ENCODE measurements around the gene TNPO3.
"Not testable (repeated sequence)": the region's sequence is repeated elsewhere in the genome, so short reads cannot be mapped to it uniquely, and the experiment has no call there.

The TNPO3 gene

DNA sequence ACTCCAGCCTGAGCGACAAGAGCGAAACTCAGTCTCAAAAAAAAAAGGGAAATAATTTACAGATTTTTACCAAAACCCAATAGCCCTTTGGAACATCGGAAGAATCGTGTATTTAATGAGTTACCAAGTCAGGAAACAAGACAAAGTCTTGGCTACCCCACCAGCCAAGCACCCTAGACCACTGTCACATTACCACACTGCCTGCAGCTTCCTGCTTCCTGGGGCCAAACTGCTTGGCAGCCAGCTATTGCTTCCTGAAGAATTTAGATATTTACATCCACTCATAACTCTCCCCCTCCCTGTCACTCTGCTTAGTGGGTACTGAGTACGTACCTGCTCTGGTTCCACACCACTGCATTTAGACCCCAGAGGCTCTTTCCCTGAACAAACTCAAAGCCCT lies 14.1 kb upstream of the TNPO3 start:
- no peak for DNase-seq (ENCODE audit: low read depth)

DNA sequence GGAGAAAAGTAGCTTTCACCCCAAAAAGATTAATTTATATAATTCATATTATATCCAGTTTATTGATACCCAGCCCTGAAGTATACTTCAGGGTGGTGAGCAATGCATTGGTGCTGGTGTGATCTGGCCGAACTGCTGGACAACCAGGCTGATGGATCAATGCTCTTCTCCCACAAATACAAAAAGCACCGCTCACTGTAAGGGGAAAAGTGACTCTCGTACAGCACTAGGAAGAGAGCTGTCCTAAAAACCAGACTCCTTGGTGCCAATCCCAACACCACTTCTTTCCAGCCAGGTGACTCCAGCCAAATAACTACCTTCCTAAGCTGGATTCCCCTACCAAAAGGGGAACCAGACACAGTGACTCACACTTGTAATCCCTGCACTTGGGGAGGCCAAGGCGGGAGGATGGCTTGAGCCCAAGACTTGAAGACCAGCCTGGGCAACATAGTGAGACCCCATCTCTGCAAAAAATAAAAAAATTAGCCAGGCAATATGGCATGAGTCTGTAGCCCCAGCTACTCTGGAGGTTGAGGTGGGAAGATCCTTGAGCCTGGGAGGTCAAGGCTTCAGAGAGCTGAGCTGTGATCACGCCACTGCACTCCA lies 13.1 kb upstream of the TNPO3 start:
- DNase-seq (ENCODE audit: low read depth), result no peak

DNA sequence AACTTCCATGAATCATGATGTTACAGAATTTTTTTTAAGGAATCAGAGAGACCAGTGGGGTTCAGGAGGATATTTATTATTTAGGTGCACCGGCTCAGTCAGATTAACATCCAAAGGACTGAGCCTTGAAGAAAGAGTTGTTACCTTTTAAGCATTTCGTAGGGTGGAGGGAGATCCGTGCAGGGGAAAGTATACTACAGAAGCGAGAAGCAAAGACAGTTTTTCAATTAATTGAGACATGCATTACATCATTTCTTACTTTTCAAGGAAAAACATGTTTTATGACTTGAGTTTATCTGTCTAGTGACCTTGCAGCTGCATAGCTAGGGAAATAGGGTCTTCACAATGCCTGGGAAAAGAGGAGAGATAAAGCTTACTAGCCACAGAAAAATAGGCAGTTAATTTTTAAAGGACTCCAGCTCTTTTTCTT lies 12.2 kb upstream of the TNPO3 start:
- not testable (repeated sequence) for DNase-seq (ENCODE audit: low read depth)

DNA sequence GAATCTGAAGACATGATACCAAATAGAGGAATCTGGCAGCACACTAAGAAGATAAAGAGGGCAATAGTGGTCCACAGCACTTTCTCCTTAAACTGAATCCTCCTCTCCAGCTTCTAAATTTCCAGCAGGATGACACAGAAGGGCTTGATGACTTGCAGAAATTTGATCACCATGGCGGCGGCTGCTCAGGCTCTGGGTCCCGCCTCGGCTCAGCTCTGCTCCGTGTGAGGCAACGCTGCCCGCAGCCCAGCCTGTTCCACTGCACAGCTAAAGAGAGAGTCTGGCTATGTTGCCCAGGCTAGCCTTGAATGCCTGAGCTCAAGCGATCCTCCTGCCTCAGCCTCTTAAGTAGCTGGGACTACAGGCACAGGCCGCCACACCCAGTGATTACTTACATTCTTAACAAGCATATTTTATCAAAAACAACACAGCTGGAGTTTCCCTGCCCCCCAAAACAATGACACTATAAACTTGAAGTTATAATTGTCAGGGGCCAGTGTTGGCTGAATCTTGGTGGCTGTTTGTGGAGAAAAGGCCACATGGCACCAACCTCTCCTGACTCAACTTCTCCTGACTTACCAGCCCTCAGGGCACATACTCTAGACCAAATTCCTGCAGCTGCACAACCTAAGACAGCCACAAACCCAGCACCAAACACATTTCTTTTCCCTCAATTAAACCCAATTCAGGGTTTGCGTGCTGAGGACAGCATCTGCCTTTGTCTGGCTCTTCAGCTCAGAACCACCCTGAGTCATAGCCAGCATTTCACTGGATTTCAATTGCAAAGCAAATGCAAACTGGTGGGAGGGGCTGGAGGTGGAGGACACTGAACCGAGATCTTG lies 11.6 kb upstream of the TNPO3 start:
- DNase-seq (ENCODE audit: low read depth), result peak; percentile 51

DNA sequence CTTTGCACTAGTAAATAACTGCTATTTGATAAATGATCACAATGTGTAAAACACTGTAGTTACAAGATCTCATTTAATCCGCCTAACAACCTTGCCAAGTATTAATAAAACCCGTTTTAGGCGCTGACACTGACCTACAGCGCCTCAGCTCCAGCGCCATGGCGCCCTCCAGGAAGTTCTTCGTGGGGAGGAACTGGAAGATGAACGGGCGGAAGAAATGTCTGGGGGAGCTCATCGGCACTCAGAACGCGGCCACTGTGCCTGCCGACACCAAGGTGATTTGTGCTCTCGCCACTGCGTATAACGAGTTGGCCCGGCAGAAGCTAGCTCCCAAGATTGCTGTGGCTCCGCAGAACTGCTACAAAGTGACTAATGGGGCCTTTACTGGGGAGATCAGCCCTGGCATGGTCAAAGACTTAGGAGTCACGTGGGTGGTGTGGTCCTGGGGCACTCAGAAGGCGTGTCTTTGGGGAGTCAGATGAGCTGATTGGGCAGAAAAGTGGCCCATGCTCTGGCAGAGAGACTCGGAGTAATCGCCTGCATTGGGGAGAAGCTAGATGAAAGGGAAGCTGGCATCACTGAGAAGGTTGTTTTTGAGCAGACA lies 1.1 kb upstream of the TNPO3 start:
- DNase-seq (ENCODE audit: low read depth), result no peak

DNA sequence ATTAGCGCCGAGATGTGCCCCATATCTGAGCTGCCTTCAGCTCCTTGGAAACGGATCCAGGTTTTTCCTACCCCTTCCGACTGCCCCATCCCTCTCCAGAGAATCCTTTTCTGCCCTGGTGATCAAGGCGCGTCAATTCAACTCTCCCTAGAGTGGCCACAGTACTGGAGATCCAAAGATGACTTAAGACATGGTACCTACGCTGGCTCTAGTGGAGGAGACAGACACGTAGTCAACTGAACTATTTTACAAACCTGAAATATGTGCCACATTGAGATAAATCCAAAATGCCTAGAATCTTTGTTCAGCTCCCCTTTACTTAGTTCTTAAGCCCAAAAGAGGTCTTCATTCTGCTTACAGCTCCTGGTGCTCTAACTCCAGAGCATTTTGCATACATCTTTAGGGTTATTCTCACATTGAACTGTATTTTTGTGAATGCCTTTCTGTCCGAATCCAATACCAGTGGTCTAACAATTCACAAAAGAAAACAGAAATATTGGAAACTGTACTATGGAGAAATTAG lies 444 bp upstream of the TNPO3 start:
- no peak for DNase-seq (ENCODE audit: low read depth)

DNA sequence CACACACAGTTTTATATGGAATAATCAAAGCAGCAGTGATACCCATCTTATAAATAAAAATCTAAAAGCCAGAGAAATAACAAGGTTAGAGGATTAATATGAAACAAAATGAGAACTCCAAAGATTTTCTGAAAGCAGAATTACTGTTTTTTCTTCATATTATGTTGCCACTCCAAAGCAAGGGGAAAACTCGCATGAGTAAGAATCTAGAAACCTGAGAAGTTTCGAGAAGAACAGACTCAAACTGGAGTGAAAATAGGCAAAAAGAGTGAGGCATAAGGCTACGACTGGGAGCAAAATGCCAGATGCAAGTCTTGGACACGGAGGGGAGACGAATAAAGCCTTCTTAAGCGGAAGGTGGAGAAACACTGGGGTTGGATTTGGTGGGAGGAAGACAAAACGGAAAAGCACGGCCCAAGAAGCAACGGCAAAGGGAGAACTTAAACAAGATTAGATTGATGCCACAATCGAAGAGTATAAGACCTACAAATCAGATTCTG lies 923 bp downstream of the TNPO3 start:
- DNase-seq (ENCODE audit: low read depth), result no peak

DNA sequence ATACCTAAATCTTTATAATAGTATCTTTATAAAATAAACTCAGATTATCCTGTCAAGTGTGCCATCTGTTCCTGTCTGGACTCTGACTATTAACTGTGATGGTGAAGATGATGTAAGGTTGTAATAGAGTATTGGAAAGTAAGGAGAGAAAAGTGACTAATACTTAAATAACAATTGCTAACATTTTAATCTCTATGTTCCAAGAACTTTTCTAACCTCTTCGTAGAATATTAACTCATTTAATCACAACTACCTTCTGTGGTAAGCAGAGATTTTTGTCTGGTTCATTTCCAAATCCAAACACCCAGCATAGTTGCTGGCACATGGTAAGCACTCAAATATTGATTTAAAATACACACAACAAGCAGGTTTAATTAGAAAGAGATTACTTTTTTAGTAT lies 2.5 kb downstream of the TNPO3 start:
- DNase-seq (ENCODE audit: low read depth), result no peak

DNA sequence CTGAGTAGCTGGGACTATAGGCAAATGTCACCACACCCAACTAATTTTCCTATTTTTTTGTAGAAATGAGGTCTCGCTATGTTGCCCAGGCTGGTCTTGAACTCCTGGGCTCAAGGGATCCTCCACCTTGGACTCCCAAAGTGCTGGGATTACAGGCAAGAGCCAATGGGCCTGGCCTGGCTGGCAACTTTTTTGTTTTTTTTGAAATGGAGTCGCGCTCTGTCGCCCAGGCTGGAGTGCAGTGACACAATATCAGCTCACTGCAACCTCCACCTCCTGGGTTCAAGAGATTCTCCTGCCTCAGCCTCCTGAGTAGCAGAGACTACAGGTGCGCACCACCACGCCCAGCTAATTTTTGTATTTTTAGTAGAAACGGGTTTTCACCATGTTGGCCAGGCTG lies 3.5 kb downstream of the TNPO3 start:
- not testable (repeated sequence) for DNase-seq (ENCODE audit: low read depth)

DNA sequence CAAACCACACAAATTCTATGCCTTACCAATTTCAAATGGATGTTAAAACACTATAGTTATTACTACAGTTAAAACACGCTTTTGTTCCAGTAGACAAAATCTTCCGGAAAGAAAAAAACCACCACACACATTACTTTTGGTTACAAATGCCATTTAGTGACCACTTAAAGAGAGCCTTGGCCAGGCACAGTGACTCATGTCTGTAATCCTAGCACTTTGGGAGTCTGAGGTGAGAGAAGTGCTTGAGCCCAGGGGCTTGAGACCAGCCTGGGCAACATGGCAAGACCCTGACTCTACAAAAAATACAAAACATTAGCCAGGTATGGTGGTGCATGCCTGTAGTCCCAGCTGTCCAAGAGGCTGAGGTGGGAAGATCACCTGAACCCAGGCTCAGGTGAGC lies 7.2 kb downstream of the TNPO3 start:
- DNase-seq (ENCODE audit: low read depth), result no peak

DNA sequence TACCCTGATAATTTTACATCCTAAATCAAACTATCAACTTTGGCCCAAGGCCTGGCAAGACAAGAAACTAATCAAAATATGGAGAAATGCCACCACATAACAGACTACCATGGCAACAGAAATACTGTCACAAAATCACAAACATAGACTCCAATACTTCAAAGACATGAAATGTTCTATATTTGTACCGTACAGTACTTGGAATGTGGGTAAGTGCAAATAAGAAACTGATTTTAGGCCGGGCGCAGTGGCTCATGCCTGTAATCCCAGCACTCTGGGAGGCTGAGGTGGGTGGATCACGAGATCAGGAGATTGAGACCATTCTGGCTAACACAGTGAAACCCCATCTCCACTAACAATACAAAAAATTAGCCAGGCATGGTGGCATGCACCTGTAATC lies 9.2 kb downstream of the TNPO3 start:
- DNase-seq (ENCODE audit: low read depth), result no peak

DNA sequence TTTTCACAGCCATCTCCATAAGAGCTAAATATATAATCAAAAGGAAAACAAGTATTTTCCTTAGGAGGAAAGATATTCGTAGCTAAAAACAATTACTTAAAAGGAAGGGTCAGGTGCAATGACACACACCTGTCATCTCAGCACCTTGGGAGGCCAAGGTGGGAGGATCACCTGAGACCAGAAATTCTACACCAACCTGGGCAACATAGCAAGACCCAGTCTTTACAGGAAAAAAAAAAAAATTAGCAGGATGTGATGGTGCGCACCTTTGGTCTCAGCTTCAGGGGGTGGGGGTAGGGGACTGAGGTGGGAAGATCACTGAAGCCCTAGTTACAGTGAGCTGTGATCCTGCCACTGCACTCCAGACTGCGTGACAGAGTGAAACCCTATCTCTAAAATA lies 11.9 kb downstream of the TNPO3 start:
- DNase-seq (ENCODE audit: low read depth), result no peak

DNA sequence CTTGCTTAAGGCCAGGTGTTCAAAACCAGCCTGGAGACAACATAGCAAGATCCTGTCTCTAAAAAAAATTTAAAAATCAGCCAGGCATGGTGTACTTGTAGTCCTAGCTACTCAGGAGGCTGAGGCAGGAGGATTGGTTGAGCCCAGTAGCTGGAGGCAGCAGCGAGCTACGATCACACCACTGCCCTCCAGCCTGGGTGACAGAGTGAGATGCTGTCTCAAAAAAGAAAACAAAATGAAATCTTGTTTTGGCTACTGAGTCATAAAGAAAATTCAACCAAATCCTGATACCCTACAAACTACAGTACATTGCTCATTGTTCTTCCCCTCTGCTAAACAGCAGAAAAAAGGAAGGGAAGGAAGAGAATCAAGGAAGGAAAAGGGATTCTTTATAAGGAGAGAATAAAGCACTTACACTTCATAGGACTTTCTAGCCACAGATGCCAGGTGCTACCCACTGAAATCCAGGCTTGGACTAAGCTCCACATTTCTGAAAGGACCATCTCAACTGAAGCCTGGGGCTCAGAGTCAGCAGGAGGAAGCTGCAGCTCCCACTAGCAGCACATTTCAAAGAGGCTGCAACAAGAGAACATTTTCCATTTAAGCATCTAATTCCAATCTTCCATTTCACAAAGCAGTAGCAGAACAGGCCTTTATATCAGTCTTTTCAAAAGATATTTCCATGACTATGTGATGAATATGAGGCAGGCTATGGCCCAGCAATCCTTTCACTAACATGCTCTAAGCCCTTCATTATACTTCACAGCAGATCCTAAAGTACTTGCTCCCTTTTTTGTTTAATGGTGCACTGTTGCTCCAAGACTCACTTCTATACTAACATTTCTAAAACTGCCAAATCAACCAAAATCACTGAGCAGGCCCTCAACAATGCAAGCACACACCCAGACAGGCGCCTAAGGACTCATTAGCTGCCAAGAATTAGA lies 13.5 kb downstream of the TNPO3 start:
- no peak for DNase-seq (ENCODE audit: low read depth)

DNA sequence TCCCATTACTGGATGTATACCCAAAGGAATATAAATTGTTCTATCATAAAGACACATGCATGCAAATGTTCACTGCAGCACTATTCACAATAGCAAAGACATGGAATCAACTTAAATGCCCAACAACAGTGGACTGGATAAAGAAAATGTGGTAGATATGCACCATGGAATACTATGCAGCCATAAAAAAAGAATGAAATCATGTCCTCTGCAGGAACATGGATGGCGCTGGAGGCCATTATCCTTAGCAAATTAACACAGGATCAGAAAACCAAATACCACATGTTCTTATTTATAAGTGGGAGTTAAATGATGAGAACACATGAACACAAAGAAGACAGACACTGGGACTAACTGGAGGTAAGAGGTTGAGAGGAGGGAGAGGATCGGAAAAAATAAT lies 16.4 kb downstream of the TNPO3 start:
- not testable (repeated sequence) for DNase-seq (ENCODE audit: low read depth)

DNA sequence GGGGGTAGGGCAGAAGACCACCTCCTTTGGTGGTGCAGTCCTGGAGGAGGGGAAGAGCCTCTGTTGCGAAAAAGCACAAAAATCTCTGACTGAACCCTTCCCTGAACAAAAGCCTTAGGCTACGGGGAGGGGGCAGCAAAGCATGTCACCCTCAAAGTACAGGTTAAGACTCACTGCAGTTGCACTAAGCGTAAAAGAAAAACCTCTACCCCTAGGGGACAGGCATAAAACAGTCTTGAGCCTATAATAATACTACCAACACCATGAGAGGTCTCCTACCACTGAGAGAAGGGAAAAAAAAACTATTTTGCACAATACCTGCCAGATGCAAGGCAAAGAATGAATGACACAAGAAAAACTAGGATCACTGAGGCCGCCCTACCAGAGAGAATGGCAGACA lies 17.3 kb downstream of the TNPO3 start:
- no peak for DNase-seq (ENCODE audit: low read depth)

DNA sequence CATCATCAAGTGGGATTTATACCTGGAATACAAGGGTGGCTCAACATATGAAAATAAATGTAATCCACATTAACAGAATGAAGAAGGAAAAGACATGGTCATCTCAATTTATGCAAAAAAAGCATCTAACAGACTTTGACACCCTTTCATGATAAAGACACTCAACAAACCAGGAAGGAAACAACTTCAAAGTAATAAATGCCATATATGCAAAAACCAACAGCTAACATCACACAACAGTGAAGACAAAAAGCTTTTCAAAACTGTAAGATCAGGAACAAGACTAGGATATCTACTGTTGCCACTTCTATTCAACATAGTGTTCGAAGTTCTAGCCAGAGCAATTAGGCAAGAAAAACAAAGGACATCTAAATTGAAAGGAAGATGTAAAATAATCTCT lies 22.9 kb downstream of the TNPO3 start:
- DNase-seq (ENCODE audit: low read depth), result no peak

DNA sequence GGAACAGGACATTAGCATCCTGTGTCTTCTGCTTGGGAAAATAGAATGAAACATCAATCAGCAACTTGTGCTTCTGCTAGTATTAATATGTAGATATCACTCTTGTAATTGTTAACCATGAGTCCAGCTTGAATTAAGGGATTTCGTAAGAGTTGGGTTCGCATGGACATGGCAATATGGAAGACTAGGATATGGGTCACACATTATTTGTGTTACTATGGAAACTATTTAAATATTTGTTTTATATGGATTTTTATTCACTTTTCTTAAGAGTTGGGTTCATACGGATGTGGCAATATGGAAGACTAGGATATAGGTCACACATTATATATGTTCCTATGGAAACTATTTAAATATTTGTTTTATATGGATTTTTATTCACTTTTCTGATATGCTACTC lies 24.5 kb downstream of the TNPO3 start:
- no peak for DNase-seq (ENCODE audit: low read depth)

DNA sequence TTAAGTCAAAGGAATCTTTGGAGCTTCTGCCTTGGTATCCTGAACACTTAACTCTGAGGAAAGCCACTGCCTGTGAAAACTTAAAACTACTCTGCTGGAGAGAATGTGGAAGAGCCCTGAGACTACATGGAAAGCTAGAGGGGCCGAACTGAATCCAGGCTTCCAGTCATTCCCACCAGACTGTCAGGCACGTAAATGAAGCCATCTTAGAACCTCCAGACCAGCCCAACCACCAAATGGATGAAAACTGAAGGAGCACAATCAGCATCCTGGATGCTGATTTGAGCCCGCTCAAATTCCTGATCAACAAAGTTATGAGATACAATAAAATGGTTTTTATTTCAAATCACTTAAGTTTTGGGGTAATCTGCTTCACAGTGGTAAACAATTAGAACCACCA lies 30.8 kb downstream of the TNPO3 start:
- DNase-seq (ENCODE audit: low read depth), result no peak

DNA sequence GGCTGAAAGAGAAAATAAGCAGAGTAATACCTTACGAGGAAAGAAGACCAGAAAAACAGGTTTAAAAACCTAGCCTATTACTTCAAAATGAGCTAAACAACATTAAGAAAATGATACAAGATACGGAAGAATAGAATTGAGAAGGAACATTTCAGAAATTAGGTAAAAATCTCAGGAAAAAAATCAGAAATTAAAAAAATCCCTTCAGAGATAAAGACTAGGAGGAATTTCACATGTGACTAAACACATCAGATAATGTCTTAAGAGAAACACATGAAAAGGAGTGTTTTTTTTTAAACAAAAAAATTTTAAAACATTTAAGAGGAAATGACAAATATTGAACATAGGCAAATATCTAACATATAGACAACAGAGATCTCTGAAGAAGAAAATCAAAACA lies 33.3 kb downstream of the TNPO3 start:
- DNase-seq (ENCODE audit: low read depth), result no peak

DNA sequence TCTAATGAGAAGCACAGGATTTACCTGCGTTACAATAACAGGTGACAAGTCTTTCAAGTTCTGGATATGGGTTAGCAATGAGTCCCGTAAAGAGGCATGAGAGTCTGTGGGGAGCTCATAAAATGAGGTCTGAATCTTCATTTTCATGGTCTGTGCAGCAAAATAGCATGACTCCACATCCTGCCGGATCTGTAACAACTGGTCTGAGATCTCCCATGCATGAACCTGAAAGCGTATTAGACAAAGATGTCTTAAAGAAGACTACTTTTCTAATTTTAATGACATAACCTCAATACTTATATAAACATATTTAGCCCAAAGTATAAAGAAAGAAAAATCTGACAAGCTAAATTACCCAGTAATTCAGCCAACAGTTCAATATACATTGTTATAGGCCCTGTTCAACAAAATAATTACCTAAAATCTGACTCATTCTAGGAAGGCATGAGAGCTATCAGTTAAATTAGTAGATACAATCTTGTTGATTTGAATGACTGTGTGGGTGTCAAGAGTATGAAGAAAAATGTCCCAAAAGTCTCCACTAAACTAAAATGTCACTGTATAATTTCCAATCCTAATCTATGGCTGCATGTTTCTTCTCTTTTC lies 36.9 kb downstream of the TNPO3 start:
- no peak for DNase-seq (ENCODE audit: low read depth)

DNA sequence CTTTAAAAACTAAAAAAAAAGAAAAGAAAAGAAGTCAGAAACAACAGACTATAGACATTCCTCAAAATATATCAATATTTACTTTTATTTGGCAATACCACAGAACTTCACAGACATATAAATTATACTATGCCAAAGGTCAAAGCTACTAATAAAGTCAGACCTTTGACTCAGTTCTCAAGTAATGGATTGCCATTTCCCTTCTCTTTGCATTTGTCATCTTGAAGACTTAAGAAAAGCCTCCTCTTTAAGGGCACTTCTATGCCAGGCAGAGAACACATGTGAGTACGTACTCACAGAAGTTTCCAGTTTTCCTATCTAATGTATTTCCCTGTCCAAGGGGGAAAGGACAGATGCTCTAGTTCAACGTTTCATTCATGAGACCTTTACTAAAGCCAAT lies 37.6 kb downstream of the TNPO3 start:
- no peak for DNase-seq (ENCODE audit: low read depth)
